Measurements from ENCODE around the gene HMG20B.
A peak's percentile ranks its signal among the peaks of the same experiment; 100 is the strongest.

HMG20B gene

GRCh38 chr19:3606690-3607289 is 34.0 kb downstream of the HMG20B start, which contains the start of gene TBXA2R:
TSS of gene TBXA2R (minus strand) at chr19:3606875. CDS start at chr19:3600634, 6,241 bp downstream.
- CTCF ChIA-PET, result interaction anchor here (1.9 kb wide), 1 partner anchor 20 kb away, joined by 7 read pairs; no protein-coding TSS in a partner anchor
- DNase-seq (ENCODE audit: low read depth, low spot score), result no peak

GRCh38 chr19:3607303-3608078 is 34.7 kb downstream of the HMG20B start:
- ChIA-PET CTCF (interaction anchor here (0.7 to 3.6 kb wide), 8 partner anchors 11 to 303 kb away, joined by 3 to 37 read pairs (median 4); no protein-coding TSS in a partner anchor), POLR2A (interaction anchor here (1.5 kb wide), 1 partner anchor 13 kb away, joined by 5 read pairs; no protein-coding TSS in a partner anchor)
- no peak for DNase-seq (ENCODE audit: low read depth, low spot score)
- no peak for TF ChIP-seq CTCF (IDR thresholded peaks at IDR 0.05; ENCODE audit: insufficient read depth, low read length, missing control alignments)
- H3K4me3 ChIP-seq (ENCODE audit: low read depth, low read length), result peak overlapping the region; percentile 72

More at GRCh38 chr19:3606690-3607289, 34.0 kb downstream of the HMG20B start, which contains the start of gene TBXA2R:
- peak within 1 kb of the TSS; percentile 72 for H3K4me3 ChIP-seq (ENCODE audit: low read depth, low read length)
- TF ChIP-seq CTCF (IDR thresholded peaks at IDR 0.05; ENCODE audit: insufficient read depth, low read length, missing control alignments), result no peak
- POLR2A ChIA-PET, result interaction anchor here (1.5 kb wide), 1 partner anchor 14 kb away, joined by 5 read pairs; no protein-coding TSS in a partner anchor

GRCh38 chr19:3608079-3608641 is 35.4 kb downstream of the HMG20B start:
- POLR2A ChIA-PET, result interaction anchor here (1.5 kb wide), 1 partner anchor 13 kb away, joined by 5 read pairs; no protein-coding TSS in a partner anchor
- TF ChIP-seq CTCF (IDR thresholded peaks at IDR 0.05; ENCODE audit: insufficient read depth, low read length, missing control alignments), result no peak
- CTCF ChIA-PET, result interaction anchor here (0.7 to 3.6 kb wide), 9 partner anchors 10 to 303 kb away, joined by 3 to 37 read pairs (median 4); partner anchors contain the start of gene PIP5K1C
- no peak for DNase-seq (ENCODE audit: low read depth, low spot score)
- H3K4me3 ChIP-seq (ENCODE audit: low read depth, low read length), result no peak overlapping the region; the same call in 1 of the 2 replicates

GRCh38 chr19:3608750-3609322 is 36.1 kb downstream of the HMG20B start:
- no peak for DNase-seq (ENCODE audit: low read depth, low spot score)
- POLR2A ChIA-PET, result interaction anchor here (0.5 to 0.6 kb wide), 2 partner anchors 51 to 53 kb away, joined by 4 read pairs; no protein-coding TSS in a partner anchor
- CTCF ChIA-PET, result interaction anchor here (0.8 to 3.6 kb wide), 8 partner anchors 9 to 304 kb away, joined by 3 to 37 read pairs (median 4); partner anchors contain the start of genes GIPC3 and PIP5K1C
- no peak for TF ChIP-seq CTCF (IDR thresholded peaks at IDR 0.05; ENCODE audit: insufficient read depth, low read length, missing control alignments)
- H3K4me3 ChIP-seq (ENCODE audit: low read depth, low read length), result no peak overlapping the region

GRCh38 chr19:3609779-3610719 is 37.3 kb downstream of the HMG20B start:
- TF ChIP-seq CTCF (IDR thresholded peaks at IDR 0.05; ENCODE audit: insufficient read depth, low read length, missing control alignments), result no peak
- ChIA-PET POLR2A (no interaction called here), CTCF (interaction anchor here (1.3 to 3.6 kb wide), 4 partner anchors 8 to 90 kb away, joined by 3 to 37 read pairs (median 4); partner anchors contain the start of genes GIPC3 and PIP5K1C)
- no peak overlapping the region for H3K4me3 ChIP-seq (ENCODE audit: low read depth, low read length)
- no peak for DNase-seq (ENCODE audit: low read depth, low spot score)
